ENCODE measurements around the gene FARP1.

DNA sequence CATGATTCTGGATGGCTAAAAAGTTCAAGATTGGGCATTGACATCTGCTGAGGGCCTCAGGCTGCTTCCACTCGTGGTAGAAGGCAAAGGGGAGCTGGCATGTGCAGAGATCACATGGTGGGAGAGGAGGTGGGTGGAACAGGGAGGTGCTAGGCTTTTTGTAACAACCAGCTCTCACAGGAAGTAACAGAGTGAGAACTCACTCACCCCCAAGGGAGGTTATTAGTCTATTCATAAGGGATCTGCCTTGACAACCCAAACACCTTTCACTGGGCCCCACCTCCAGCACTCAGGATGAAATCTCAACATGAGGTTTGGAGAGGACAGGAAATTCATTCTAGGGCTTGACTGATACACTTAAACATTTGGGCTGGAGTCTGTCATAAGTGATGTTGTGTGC lies 231.9 kb downstream of the FARP1 start:
- no peak for TF ChIP-seq EZH2 (IDR thresholded peaks at IDR 0.05; ENCODE audit: insufficient read depth, low read length)
- TF ChIP-seq, protein P1, sequence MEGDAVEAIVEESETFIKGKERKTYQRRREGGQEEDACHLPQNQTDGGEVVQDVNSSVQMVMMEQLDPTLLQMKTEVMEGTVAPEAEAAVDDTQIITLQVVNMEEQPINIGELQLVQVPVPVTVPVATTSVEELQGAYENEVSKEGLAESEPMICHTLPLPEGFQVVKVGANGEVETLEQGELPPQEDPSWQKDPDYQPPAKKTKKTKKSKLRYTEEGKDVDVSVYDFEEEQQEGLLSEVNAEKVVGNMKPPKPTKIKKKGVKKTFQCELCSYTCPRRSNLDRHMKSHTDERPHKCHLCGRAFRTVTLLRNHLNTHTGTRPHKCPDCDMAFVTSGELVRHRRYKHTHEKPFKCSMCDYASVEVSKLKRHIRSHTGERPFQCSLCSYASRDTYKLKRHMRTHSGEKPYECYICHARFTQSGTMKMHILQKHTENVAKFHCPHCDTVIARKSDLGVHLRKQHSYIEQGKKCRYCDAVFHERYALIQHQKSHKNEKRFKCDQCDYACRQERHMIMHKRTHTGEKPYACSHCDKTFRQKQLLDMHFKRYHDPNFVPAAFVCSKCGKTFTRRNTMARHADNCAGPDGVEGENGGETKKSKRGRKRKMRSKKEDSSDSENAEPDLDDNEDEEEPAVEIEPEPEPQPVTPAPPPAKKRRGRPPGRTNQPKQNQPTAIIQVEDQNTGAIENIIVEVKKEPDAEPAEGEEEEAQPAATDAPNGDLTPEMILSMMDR (IDR thresholded peaks at IDR 0.05; ENCODE audit: insufficient read depth, low read depth, low read length), result no peak

Data from astrocyte (in vitro differentiated cells and primary cell).